Smooth muscle cell (in vitro differentiated cells): Measurements from ENCODE around the gene ANOS1. TPM values are rescaled to one million over a fixed set of nuclear protein-coding genes. Genes with fewer than 3 reads are reported as not detected.

Experiments
- DNase-seq: peaks from one replicate; lab custom pipeline; 2025; ENCODE audit not compliant: unreplicated experiment; lab: John Stamatoyannopoulos, UW
- H2AFZ ChIP-seq: fragments of 200-600 bp; sonication (generic); 2 replicates; pipeline ENCODE4 v1.6.0; 2016; ENCODE audit warnings: antibody characterized with exemption, low read depth, mild to moderate bottlenecking
- H3F3A ChIP-seq: fragments of 200-600 bp; sonication (generic); 2 replicates; pipeline ENCODE4 v1.6.0; 2017; ENCODE audit warnings: antibody characterized with exemption, low read depth
- H3K27ac ChIP-seq: fragments of 200-600 bp; sonication (generic); 2 replicates; pipeline ENCODE4 v1.5.1; 2016; ENCODE audit warnings: low read depth, mild to moderate bottlenecking
- H3K27me3 ChIP-seq: fragments of 200-600 bp; sonication (generic); 2 replicates; pipeline ENCODE4 v1.6.1; 2016; ENCODE audit warnings: low read depth, mild to moderate bottlenecking
- H3K36me3 ChIP-seq: fragments of 200-600 bp; sonication (generic); 2 replicates; pipeline ENCODE4 v1.5.1; 2016; ENCODE audit warnings: low read depth
- H3K4me1 ChIP-seq: fragments of 200-600 bp; sonication (generic); 2 replicates; pipeline ENCODE4 v1.5.1; 2016; ENCODE audit warnings: low read depth
- H3K4me2 ChIP-seq: fragments of 200-600 bp; sonication (generic); 2 replicates; pipeline ENCODE4 v1.6.0; 2016; ENCODE audit warnings: mild to moderate bottlenecking
- H3K4me3 ChIP-seq: fragments of 200-600 bp; sonication (generic); 2 replicates; pipeline ENCODE4 v1.5.1; 2016; ENCODE audit warnings: mild to moderate bottlenecking
- H3K79me2 ChIP-seq: fragments of 200-600 bp; sonication (generic); 2 replicates; pipeline ENCODE4 v1.6.0; 2016; ENCODE audit warnings: low read depth, mild to moderate bottlenecking
- H3K9ac ChIP-seq: fragments of 200-600 bp; sonication (generic); 2 replicates; pipeline ENCODE4 v1.6.0; 2016; ENCODE audit warnings: low read depth
- H3K9me3 ChIP-seq: fragments of 200-600 bp; sonication (generic); replicated peaks from 2 replicates; pipeline ENCODE4 v1.5.1; 2016; ENCODE audit warnings: low read depth
- H4K20me1 ChIP-seq: fragments of 200-600 bp; sonication (generic); 2 replicates; pipeline ENCODE4 v1.6.0; 2016; ENCODE audit warnings: low read depth
- WGBS: methylation state at CpG from one replicate; pipeline ENCODE4 v1.1.7; 2016; ENCODE audit warnings: low lambda C conversion rate; 5-methylcytosine and 5-hydroxymethylcytosine counted together
- polyA plus RNA-seq: library from polyadenylated mRNA; unstranded; fragments of >200 nt; fragmentation: Nextera tagmentation; extraction: Ambion mirVana; gene quantifications from 2 replicates; pipeline ENCODE4 v1.2.1, GENCODE V29; 2016
- total RNA-seq: library from RNA; depleted of rRNA; stranded (reverse); fragments of >200 nt; gene quantifications from 2 replicates; pipeline ENCODE4 v1.2.3, GENCODE V29; 2014
- TF ChIP-seq, protein P1 (sequence below): fragments of 200-600 bp; sonication (generic); IDR thresholded peaks from 2 replicates; pipeline ENCODE4 v1.5.1; 2017; ENCODE audit warnings: borderline replicate concordance, mild to moderate bottlenecking, antibody characterized with exemption; ENCODE audit not compliant: insufficient read depth, poor library complexity, severe bottlenecking

Gene ANOS1
- total and polyA plus RNA-seq, 2 experiments from 2014 or later = 29.9 to 73.9 TPM

DNA sequence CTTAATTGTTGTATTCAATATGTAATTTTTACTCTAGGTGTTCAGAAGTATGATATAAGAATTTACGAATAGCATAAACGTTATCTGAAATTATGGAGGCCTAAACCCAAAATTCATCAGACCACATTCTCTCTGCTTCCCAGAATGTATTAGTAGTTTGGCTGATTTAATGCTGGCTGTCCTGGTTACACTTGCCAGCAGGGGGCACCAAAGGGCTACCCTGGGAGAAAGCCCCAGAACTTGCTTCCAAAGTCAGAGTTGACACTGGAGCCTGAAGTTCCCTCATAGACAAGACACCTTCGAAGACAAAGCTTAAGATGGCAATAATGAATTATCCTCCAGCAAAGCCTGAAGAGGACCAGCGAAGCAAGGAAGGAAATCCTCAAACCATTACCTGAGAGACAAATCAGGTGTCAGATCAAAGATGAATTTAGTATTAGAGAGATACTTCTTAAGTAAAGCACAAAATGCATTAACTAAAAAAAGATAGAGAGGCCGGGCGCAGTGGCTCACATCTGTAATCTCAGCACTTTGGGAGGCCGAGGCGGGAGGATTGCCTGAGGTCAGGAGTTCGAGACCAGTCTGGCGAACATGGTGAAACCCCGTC lies 11.3 kb upstream of the ANOS1 start:
- no peak overlapping the region for H3K27ac ChIP-seq
- no peak overlapping the region for H2AFZ ChIP-seq
- H3K4me1 ChIP-seq = no peaks in the 10 kb centered on the region
- TF ChIP-seq, protein P1, sequence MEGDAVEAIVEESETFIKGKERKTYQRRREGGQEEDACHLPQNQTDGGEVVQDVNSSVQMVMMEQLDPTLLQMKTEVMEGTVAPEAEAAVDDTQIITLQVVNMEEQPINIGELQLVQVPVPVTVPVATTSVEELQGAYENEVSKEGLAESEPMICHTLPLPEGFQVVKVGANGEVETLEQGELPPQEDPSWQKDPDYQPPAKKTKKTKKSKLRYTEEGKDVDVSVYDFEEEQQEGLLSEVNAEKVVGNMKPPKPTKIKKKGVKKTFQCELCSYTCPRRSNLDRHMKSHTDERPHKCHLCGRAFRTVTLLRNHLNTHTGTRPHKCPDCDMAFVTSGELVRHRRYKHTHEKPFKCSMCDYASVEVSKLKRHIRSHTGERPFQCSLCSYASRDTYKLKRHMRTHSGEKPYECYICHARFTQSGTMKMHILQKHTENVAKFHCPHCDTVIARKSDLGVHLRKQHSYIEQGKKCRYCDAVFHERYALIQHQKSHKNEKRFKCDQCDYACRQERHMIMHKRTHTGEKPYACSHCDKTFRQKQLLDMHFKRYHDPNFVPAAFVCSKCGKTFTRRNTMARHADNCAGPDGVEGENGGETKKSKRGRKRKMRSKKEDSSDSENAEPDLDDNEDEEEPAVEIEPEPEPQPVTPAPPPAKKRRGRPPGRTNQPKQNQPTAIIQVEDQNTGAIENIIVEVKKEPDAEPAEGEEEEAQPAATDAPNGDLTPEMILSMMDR = peak; percentile 56
- DNase-seq = no peak
- H3K9ac ChIP-seq = no peak overlapping the region
- H3F3A ChIP-seq = no peaks in the 10 kb centered on the region
- no peaks in the 10 kb centered on the region for H3K79me2 ChIP-seq
- H3K9me3 ChIP-seq = no peaks in the 10 kb centered on the region
- no peak overlapping the region for H3K4me2 ChIP-seq
- H3K36me3 ChIP-seq = no peaks in the 10 kb centered on the region
- no peaks in the 10 kb centered on the region for H3K27me3 ChIP-seq
- 73% methylated on average over 11 of the region's 11 CpGs for WGBS
- H4K20me1 ChIP-seq = no peaks in the 10 kb centered on the region
- H3K4me3 ChIP-seq = no peak overlapping the region

DNA sequence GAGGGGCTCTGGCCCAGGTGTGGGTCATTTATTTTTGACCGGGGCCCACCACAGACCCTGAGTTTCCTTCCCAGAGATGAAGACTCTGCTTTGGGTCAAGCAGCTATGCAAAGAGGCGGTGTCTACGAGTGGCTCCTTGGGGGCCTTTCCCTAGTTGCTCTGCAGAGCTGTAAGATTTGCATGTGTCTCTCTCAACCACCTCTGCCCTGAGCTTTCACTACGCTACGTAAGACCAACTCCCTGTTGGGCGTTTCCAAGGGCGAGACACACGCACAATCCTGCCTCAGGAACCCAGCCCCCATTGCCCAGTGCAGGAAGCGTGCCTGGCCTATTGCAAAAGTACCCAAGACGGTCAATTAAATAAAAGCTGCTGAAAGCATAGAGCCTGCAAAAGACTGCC lies 10.0 kb upstream of the ANOS1 start:
- Histone ChIP-seq H2AFZ (no peak overlapping the region), H3K9me3 (no peaks in the 10 kb centered on the region), H3K27me3 (no peaks in the 10 kb centered on the region), H3K36me3 (no peaks in the 10 kb centered on the region), H4K20me1 (no peaks in the 10 kb centered on the region), H3K4me1 (no peaks in the 10 kb centered on the region), H3F3A (no peaks in the 10 kb centered on the region), H3K9ac (no peak overlapping the region), H3K4me3 (no peak overlapping the region), H3K4me2 (no peak overlapping the region), H3K27ac (no peak overlapping the region), H3K79me2 (no peaks in the 10 kb centered on the region)
- WGBS = 82% methylated on average over 10 of the region's 10 CpGs
- TF ChIP-seq, protein P1 = no peak
- DNase-seq = no peak

DNA sequence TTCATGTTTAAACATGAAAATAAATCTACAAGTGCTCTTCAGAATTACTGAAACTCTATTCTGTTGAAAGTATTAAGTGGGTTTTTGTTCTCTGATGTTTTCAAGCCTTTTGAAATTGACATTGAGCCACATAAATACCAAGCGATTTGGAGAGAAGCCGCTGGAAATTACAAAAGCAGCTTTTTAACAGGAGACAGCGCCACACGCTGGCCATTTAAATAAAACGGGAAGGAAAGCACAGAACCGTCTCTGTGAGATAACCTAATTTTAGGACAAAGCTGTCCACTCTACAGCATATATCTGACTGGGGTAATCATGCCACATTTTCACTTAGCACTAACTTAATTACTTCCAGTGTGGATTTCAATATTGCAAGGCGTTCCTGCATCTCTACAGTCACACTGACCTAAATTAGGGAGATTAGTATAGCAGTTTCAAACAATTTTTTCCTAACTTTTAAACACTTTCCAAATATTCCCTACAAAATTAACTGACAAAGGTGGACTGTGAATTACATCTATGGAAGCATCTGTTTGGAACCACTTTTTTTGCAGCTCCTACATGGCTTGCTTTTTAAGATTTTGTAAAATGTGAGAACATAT lies 6.8 kb upstream of the ANOS1 start:
- H3K79me2 ChIP-seq = no peaks in the 10 kb centered on the region
- no peaks in the 10 kb centered on the region for H3K27me3 ChIP-seq
- H3F3A ChIP-seq = no peaks in the 10 kb centered on the region
- no peak overlapping the region for H3K4me2 ChIP-seq
- H3K27ac ChIP-seq = no peak overlapping the region
- H3K9me3 ChIP-seq = no peaks in the 10 kb centered on the region
- no peaks in the 10 kb centered on the region for H4K20me1 ChIP-seq
- H3K9ac ChIP-seq = no peak overlapping the region
- no peaks in the 10 kb centered on the region for H3K36me3 ChIP-seq
- H3K4me3 ChIP-seq = no peak overlapping the region
- H2AFZ ChIP-seq = no peak overlapping the region
- no peaks in the 10 kb centered on the region for H3K4me1 ChIP-seq
- 7% methylated on average over 7 of the region's 7 CpGs for WGBS
- TF ChIP-seq, protein P1 = peak; percentile 60
- no peak for DNase-seq

DNA sequence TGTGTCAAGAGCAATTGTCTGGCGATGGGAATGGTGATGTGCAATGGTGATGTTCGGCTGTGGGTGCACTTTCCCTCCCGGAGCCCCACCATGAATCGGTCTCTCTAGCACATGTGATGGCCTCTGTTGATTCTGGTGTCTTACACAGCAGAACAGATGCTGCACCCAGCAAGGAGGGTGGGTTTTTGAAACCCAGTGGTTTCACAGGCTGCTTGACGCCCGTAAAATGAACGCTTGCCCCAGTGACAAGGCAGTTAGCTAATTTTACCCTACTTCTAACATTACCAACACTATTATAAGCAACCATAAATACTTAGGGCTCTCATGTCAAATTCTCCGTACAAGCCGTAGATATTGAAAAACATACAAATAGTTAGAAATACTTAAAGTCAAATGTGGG lies 5.9 kb upstream of the ANOS1 start:
- no peaks in the 10 kb centered on the region for H3F3A ChIP-seq
- WGBS = 84% methylated on average over 9 of the region's 9 CpGs
- H3K36me3 ChIP-seq = no peaks in the 10 kb centered on the region
- H3K79me2 ChIP-seq = no peaks in the 10 kb centered on the region
- TF ChIP-seq, protein P1 = no peak
- H3K27me3 ChIP-seq = no peaks in the 10 kb centered on the region
- no peak overlapping the region for H3K4me3 ChIP-seq
- no peaks in the 10 kb centered on the region for H3K9me3 ChIP-seq
- no peak overlapping the region for H2AFZ ChIP-seq
- no peaks in the 10 kb centered on the region for H3K4me1 ChIP-seq
- no peak overlapping the region for H3K4me2 ChIP-seq
- DNase-seq = no peak
- H3K9ac ChIP-seq = no peak overlapping the region
- no peaks in the 10 kb centered on the region for H4K20me1 ChIP-seq
- H3K27ac ChIP-seq = no peak overlapping the region
